ENCODE data around the gene BRD4. TPM values are rescaled to one million over a fixed set of nuclear protein-coding genes. Genes with fewer than 3 reads are reported as not detected.
A peak's percentile ranks its signal among the peaks of the same experiment; 100 is the strongest.

The BRD4 gene
- total RNA-seq, 1 donor from 2014 or later = 42.4 TPM

- DNase-seq (ENCODE audit: low read depth) = no peak
- H3K4me3 ChIP-seq (ENCODE audit: low read depth, low read length) = peak overlapping the region; percentile 95
Observed at GRCh38 chr19:15331419-15332310, 674 bp downstream of the BRD4 start.

GRCh38 chr19:15330801-15331418 lies 1.4 kb downstream of the BRD4 start:
- peak overlapping the region; percentile 95 for H3K4me3 ChIP-seq (ENCODE audit: low read depth, low read length)
- no peak for TF ChIP-seq CTCF (IDR thresholded peaks at IDR 0.05; ENCODE audit: insufficient read depth, low read length, poor library complexity, severe bottlenecking)
- H3K27me3 ChIP-seq (ENCODE audit: control insufficient read depth, insufficient read depth, low read length) = no peaks in the 10 kb centered on the region
- H3K36me3 ChIP-seq (ENCODE audit: control insufficient read depth, insufficient read depth, low read length) = no peaks in the 10 kb centered on the region
- peak; percentile 65 for DNase-seq (ENCODE audit: low read depth)

More at GRCh38 chr19:15331419-15332310, 674 bp downstream of the BRD4 start:
- no peak for TF ChIP-seq CTCF (IDR thresholded peaks at IDR 0.05; ENCODE audit: insufficient read depth, low read length, poor library complexity, severe bottlenecking)
- Histone ChIP-seq H3K27me3 (ENCODE audit: control insufficient read depth, insufficient read depth, low read length) (no peaks in the 10 kb centered on the region), H3K36me3 (ENCODE audit: control insufficient read depth, insufficient read depth, low read length) (no peaks in the 10 kb centered on the region)

GRCh38 chr19:15328312-15328711 lies 4.0 kb downstream of the BRD4 start:
- Histone ChIP-seq H3K27me3 (ENCODE audit: control insufficient read depth, insufficient read depth, low read length) (no peaks in the 10 kb centered on the region), H3K4me3 (ENCODE audit: low read depth, low read length) (no peak overlapping the region), H3K36me3 (ENCODE audit: control insufficient read depth, insufficient read depth, low read length) (no peaks in the 10 kb centered on the region)
- DNase-seq (ENCODE audit: low read depth) = no peak
- no peak for TF ChIP-seq CTCF (IDR thresholded peaks at IDR 0.05; ENCODE audit: insufficient read depth, low read length, poor library complexity, severe bottlenecking)

GRCh38 chr19:15324791-15325519 lies 7.4 kb downstream of the BRD4 start:
- no peak for TF ChIP-seq CTCF (IDR thresholded peaks at IDR 0.05; ENCODE audit: insufficient read depth, low read length, poor library complexity, severe bottlenecking)
- Histone ChIP-seq H3K27me3 (ENCODE audit: control insufficient read depth, insufficient read depth, low read length) (no peaks in the 10 kb centered on the region), H3K4me3 (ENCODE audit: low read depth, low read length) (no peak overlapping the region), H3K36me3 (ENCODE audit: control insufficient read depth, insufficient read depth, low read length) (no peaks in the 10 kb centered on the region)
- no peak for DNase-seq (ENCODE audit: low read depth)

- Histone ChIP-seq H3K4me3 (ENCODE audit: low read depth, low read length) (no peak overlapping the region), H3K36me3 (ENCODE audit: control insufficient read depth, insufficient read depth, low read length) (no peaks in the 10 kb centered on the region), H3K27me3 (ENCODE audit: control insufficient read depth, insufficient read depth, low read length) (no peaks in the 10 kb centered on the region)
- DNase-seq (ENCODE audit: low read depth) = no peak
- no peak for TF ChIP-seq CTCF (IDR thresholded peaks at IDR 0.05; ENCODE audit: insufficient read depth, low read length, poor library complexity, severe bottlenecking)
Observed at GRCh38 chr19:15323496-15324235, 8.7 kb downstream of the BRD4 start.
